Hepatocyte (in vitro differentiated cells): ENCODE results near the gene MED13L.

ENCODE experiments used
- CTCF ChIP-seq: fragments of 200-600 bp; sonication (generic); IDR thresholded peaks from 2 replicates; pipeline ENCODE4 v1.5.1; 2016; ENCODE audit warnings: antibody characterized with exemption, mild to moderate bottlenecking; ENCODE audit not compliant: poor library complexity
- EZH2 ChIP-seq: fragments of 200-600 bp; sonication (generic); IDR thresholded peaks from 2 replicates; pipeline ENCODE4 v1.6.1; 2016; ENCODE audit warnings: antibody characterized with exemption, mild to moderate bottlenecking, borderline replicate concordance

GRCh38 chr12:116018282-116018681, 259.2 kb downstream of the MED13L start:
- no peak for TF ChIP-seq CTCF
- no peak for TF ChIP-seq EZH2
